ENCODE results near the gene CACNA2D3. TPM values are rescaled to one million over a fixed set of nuclear protein-coding genes. Genes with fewer than 3 reads are reported as not detected.

Gene CACNA2D3
- total RNA-seq, 4 donors from 2014 or later = 0.30 to 9.6 (median 3.9) TPM

DNA sequence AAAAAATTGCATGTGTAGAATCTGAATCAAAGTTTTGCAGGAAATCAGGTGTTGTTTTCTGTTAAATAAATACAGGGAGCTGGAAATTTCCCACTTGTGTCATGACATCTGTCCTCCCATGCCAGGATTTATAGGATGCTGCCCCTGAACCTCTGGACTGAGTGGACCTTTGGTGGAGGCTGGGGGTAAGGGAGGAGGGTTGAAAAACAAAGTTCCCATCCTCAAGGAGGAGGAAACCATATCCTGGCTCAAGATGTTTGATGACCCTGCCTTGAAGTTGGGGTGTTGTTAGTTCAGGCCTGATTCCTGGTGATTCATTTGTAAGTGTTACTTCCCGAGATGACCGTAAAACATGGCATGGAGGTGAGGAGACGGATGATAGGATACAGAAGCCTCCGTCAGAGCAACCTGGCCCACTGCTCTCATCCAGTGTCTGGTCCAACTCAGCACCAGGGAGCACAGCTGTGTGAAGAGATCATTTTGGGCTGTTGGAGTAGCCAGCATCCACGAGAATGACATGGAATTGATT lies 223.6 kb downstream of the CACNA2D3 start:
- no peak for DNase-seq (ENCODE audit: low spot score in 2 of 2)
- no peaks in the 10 kb centered on the region for H3K27me3 ChIP-seq
- 76 to 84% methylated on average over 5 of the region's 5 CpGs for WGBS, 2 donors
- TF ChIP-seq, protein P1, sequence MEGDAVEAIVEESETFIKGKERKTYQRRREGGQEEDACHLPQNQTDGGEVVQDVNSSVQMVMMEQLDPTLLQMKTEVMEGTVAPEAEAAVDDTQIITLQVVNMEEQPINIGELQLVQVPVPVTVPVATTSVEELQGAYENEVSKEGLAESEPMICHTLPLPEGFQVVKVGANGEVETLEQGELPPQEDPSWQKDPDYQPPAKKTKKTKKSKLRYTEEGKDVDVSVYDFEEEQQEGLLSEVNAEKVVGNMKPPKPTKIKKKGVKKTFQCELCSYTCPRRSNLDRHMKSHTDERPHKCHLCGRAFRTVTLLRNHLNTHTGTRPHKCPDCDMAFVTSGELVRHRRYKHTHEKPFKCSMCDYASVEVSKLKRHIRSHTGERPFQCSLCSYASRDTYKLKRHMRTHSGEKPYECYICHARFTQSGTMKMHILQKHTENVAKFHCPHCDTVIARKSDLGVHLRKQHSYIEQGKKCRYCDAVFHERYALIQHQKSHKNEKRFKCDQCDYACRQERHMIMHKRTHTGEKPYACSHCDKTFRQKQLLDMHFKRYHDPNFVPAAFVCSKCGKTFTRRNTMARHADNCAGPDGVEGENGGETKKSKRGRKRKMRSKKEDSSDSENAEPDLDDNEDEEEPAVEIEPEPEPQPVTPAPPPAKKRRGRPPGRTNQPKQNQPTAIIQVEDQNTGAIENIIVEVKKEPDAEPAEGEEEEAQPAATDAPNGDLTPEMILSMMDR (IDR thresholded peaks at IDR 0.05) = no peak
- TF ChIP-seq EP300 (IDR thresholded peaks at IDR 0.05) (no peak), POLR2A (IDR thresholded peaks at IDR 0.05) (no peak)
- peaks cover 0 to 5% (median 0%) of the 10 kb centered on the region in 4 donors for H3K4me1 ChIP-seq
- H3K36me3 ChIP-seq = no peaks in the 10 kb centered on the region
- H3K4me3 ChIP-seq = no peak overlapping the region
- H3K9me3 ChIP-seq = no peaks in the 10 kb centered on the region
- H3K27ac ChIP-seq = no peak overlapping the region

DNA sequence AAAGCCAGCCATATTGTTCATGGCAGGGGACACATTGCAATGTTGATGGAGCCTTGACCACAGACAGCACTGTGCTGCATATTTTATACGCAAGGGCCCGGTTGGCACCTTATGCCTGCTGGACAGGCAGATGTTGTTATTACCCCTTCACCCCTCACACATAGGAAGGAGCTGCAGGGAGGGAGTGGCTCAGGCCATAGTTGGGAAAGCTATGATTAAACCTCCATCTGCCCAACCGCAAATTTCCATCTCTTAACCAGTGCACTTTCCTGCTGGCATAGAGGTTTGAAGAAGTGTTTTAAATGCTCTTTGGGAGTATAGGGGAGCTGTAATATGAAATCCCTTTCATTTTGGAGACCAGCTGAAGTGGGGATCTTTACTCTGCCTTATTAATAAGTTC lies 224.7 kb downstream of the CACNA2D3 start:
- peaks cover 0 to 5% (median 0%) of the 10 kb centered on the region in 4 donors for H3K4me1 ChIP-seq
- TF ChIP-seq, protein P1 (IDR thresholded peaks at IDR 0.05) = no peak
- no peak for TF ChIP-seq POLR2A (IDR thresholded peaks at IDR 0.05)
- no peak overlapping the region for H3K27ac ChIP-seq
- no peak for DNase-seq (ENCODE audit: low spot score in 2 of 2)
- H3K4me3 ChIP-seq = no peak overlapping the region
- H3K27me3 ChIP-seq = no peaks in the 10 kb centered on the region
- no peaks in the 10 kb centered on the region for H3K36me3 ChIP-seq
- no peaks in the 10 kb centered on the region for H3K9me3 ChIP-seq
- 72 to 93% methylated on average over 3 of the region's 3 CpGs for WGBS, 2 donors

DNA sequence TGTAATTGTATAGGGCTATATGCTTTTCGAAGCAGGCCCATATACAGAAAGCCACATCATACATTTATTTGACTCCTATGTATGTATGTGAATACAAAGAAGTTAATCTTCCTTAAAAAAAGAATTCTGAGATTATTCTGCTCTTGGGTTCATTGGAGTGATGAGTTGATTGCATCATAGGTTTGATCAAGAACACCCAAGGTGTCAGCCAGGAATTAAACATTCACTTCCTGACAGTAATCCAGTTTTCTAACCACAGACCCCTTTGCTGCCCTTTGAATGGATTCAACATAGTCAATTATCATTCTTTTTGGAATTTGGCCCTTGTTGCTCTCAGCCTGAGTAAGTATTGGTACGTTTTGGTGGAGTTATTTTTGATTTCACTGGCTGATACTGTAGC lies 225.6 kb downstream of the CACNA2D3 start:
- Histone ChIP-seq H3K27ac (no peak overlapping the region), H3K9me3 (no peaks in the 10 kb centered on the region), H3K27me3 (no peaks in the 10 kb centered on the region), H3K4me3 (no peak overlapping the region), H3K36me3 (no peaks in the 10 kb centered on the region), H3K4me1 (peaks cover 0 to 5% (median 0%) of the 10 kb centered on the region in 4 donors)
- TF ChIP-seq, protein P1 (IDR thresholded peaks at IDR 0.05) = no peak
- no peak for TF ChIP-seq POLR2A (IDR thresholded peaks at IDR 0.05)
- no peak for TF ChIP-seq EP300 (IDR thresholded peaks at IDR 0.05)
- DNase-seq (ENCODE audit: low spot score in 2 of 2) = no peak
- WGBS, 2 donors = 53 to 60% methylated on average over 2 of the region's 2 CpGs

DNA sequence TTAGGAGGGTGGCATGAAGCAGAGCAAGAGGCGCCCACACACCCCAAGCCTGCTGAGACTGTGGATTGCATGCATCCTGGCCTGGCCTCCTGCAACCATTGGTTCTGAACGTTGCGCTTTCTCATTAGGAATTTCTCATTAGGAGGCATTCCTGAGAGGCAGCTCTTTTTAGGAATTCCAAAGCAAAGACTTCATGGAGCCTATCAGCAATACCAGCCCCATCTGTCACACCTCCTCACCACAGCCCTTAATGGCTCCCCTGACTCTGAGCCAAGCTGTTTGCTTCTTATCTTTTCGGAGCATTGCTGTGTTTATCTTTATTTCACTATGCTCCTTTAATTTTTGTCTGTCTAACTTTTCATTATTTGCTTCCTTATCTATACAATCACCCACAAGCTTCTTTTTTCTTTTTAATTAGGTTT lies 226.9 kb downstream of the CACNA2D3 start:
- no peak for DNase-seq (ENCODE audit: low spot score in 2 of 2)
- TF ChIP-seq POLR2A (IDR thresholded peaks at IDR 0.05) (no peak), EP300 (IDR thresholded peaks at IDR 0.05) (no peak)
- TF ChIP-seq, protein P1 (IDR thresholded peaks at IDR 0.05) = no peak
- H3K27me3 ChIP-seq = no peaks in the 10 kb centered on the region
- peaks cover 0 to 11% (median 0%) of the 10 kb centered on the region in 4 donors for H3K4me1 ChIP-seq
- H3K9me3 ChIP-seq = no peaks in the 10 kb centered on the region
- no peak overlapping the region for H3K4me3 ChIP-seq
- no peak overlapping the region for H3K27ac ChIP-seq
- H3K36me3 ChIP-seq = no peaks in the 10 kb centered on the region
- 64 to 69% methylated on average over 4 of the region's 4 CpGs for WGBS, 2 donors

DNA sequence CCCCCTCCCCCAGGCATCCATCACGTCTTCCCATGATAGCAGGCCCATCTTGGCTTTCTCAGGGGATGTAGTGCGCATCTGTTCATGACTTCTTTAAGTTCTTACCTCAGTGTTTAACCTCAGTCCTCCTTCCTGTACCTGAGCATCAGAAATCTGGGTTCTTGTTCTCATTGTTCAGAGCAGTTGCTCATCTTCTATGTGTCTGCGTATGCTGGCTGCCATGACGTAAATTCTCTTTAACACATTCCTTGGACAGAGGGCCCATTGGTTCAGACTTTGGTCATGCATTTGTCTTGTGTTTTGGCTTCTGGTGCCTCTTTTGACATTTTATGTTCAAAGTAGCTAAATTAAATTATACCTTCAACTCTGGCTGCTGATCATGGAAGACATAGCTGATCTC lies 227.3 kb downstream of the CACNA2D3 start:
- TF ChIP-seq, protein P1 (IDR thresholded peaks at IDR 0.05) = no peak
- TF ChIP-seq POLR2A (IDR thresholded peaks at IDR 0.05) = no peak
- no peak for TF ChIP-seq EP300 (IDR thresholded peaks at IDR 0.05)

More for the DNA sequence above, 227.3 kb downstream of the CACNA2D3 start:
- no peaks in the 10 kb centered on the region for H3K27me3 ChIP-seq
- H3K4me1 ChIP-seq = peaks cover 0 to 11% (median 0%) of the 10 kb centered on the region in 4 donors
- no peaks in the 10 kb centered on the region for H3K9me3 ChIP-seq
- 88 to 92% methylated on average over 4 of the region's 4 CpGs for WGBS, 2 donors
- no peaks in the 10 kb centered on the region for H3K36me3 ChIP-seq
- H3K4me3 ChIP-seq = no peak overlapping the region
- no peak overlapping the region for H3K27ac ChIP-seq
- no peak for DNase-seq (ENCODE audit: low spot score in 2 of 2)

Measured in tibial nerve (tissue), 4 donors.